WTC11 (cell line): ENCODE data around the gene SYCE1. TPM values are rescaled to one million over a fixed set of nuclear protein-coding genes. Genes with fewer than 3 reads are reported as not detected.

Experiments used
- ATAC-seq: fragments of 200-7000 bp; cut with Tn5 transposase; 2 replicates; pipeline ENCODE4 v1.10.0; 2021; ENCODE audit warnings: mild to moderate bottlenecking, moderate library complexity
- CTCF ChIA-PET: fragments of 300-600 bp; sonication (Branson Sonifier 250); formaldehyde crosslinking; loops from one replicate; lab custom pipeline; 2021; ENCODE audit warnings: antibody characterized with exemption; lab: Charles Lee
- POLR2A ChIA-PET: fragments of 350-600 bp; sonication (Branson Sonifier 250); formaldehyde crosslinking; loops from one replicate; lab custom pipeline; 2021; ENCODE audit warnings: antibody characterized with exemption; lab: Charles Lee
- DNase-seq: peaks from one replicate; pipeline ENCODE4 v3.0.0; 2021; ENCODE audit warnings: low spot score
- H3K27ac Mint-ChIP-seq: 2 replicates; pipeline ENCODE4 v1.8.0; 2021; ENCODE audit warnings: mixed read lengths
- H3K27me3 Mint-ChIP-seq: 2 replicates; pipeline ENCODE4 v1.8.0; 2021; ENCODE audit warnings: low read depth, mild to moderate bottlenecking, moderate library complexity, mixed read lengths
- H3K36me3 Mint-ChIP-seq: 2 replicates; pipeline ENCODE4 v1.8.0; 2021; ENCODE audit warnings: mixed read lengths
- H3K4me1 Mint-ChIP-seq: 2 replicates; pipeline ENCODE4 v1.8.0; 2022; ENCODE audit warnings: mixed read lengths
- H3K4me3 Mint-ChIP-seq: 2 replicates; pipeline ENCODE4 v1.8.0; 2021; ENCODE audit warnings: mild to moderate bottlenecking, moderate library complexity, mixed read lengths
- H3K9me3 Mint-ChIP-seq: 2 replicates; pipeline ENCODE4 v1.8.0; 2021; ENCODE audit warnings: mixed read lengths
- CREM ChIP-seq: sonication (generic); formaldehyde crosslinking; IDR thresholded peaks from 2 replicates; pipeline ENCODE4 v1.8.1; 2022; ENCODE audit warnings: mild to moderate bottlenecking, missing genetic modification reagents, moderate library complexity
- total RNA-seq: library from RNA; stranded (reverse); gene quantifications from 3 replicates; pipeline ENCODE4 v1.2.3, GENCODE V29; 2021

The SYCE1 gene
- total RNA-seq, 1 experiment from 2014 or later: not detected

GRCh38 chr10:133509700-133510099 is 55.7 kb downstream of the SYCE1 start:
- POLR2A ChIA-PET: no interaction called here
- Mint-ChIP-seq H3K4me1 (no peaks in the 10 kb centered on the region), H3K4me3 (no peak overlapping the region), H3K27me3 (peaks cover 5% of the 10 kb centered on the region), H3K27ac (no peak overlapping the region), H3K9me3 (peaks cover 82% of the 10 kb centered on the region), H3K36me3 (peaks cover 62% of the 10 kb centered on the region)
- no peak for TF ChIP-seq CREM (CRISPR knock-in tag)
- CTCF ChIA-PET: no interaction called here
- DNase-seq (no peak), ATAC-seq (no peak)

Other genes starting within 250 kb of the SYCE1 start
- 0.63 to 1.8 TPM (median 1.4 TPM) in 3 replicates for gene CALY, start 228.7 kb downstream of the SYCE1 start, total RNA-seq
- 0.31 to 0.48 TPM in 2 of 3 replicates, not detected in the other for gene PRAP1, start 218.2 kb downstream of the SYCE1 start, total RNA-seq
- 31.3 to 40.5 TPM (median 33.8 TPM) in 3 replicates for gene FUOM, start 207.6 kb downstream of the SYCE1 start, total RNA-seq
- gene ECHS1, start 192.2 kb downstream of the SYCE1 start, total RNA-seq: 84.1 to 91.8 TPM (median 88.8 TPM) in 3 replicates
- 3.6 to 5.6 TPM (median 5.2 TPM) in 3 replicates for gene PAOX, start 186.3 kb downstream of the SYCE1 start, total RNA-seq
- 51.8 to 63.0 TPM (median 53.0 TPM) in 3 replicates for gene MTG1, start 171.4 kb downstream of the SYCE1 start, total RNA-seq
- 0.27 to 0.59 TPM (median 0.32 TPM) in 3 replicates for gene SPRN, start 141.0 kb downstream of the SYCE1 start, total RNA-seq
- gene SCART1, start 111.6 kb downstream of the SYCE1 start, total RNA-seq: 0.57 to 1.2 TPM (median 1.1 TPM) in 3 replicates
- gene CYP2E1, start 38.2 kb downstream of the SYCE1 start, total RNA-seq: 1.0 to 2.6 TPM (median 1.3 TPM) in 3 replicates
- gene FRG2B, start 61.2 kb upstream of the SYCE1 start, total RNA-seq: not detected in 3 replicates